ENCODE measurements around the gene YY1.

Gene YY1

DNA sequence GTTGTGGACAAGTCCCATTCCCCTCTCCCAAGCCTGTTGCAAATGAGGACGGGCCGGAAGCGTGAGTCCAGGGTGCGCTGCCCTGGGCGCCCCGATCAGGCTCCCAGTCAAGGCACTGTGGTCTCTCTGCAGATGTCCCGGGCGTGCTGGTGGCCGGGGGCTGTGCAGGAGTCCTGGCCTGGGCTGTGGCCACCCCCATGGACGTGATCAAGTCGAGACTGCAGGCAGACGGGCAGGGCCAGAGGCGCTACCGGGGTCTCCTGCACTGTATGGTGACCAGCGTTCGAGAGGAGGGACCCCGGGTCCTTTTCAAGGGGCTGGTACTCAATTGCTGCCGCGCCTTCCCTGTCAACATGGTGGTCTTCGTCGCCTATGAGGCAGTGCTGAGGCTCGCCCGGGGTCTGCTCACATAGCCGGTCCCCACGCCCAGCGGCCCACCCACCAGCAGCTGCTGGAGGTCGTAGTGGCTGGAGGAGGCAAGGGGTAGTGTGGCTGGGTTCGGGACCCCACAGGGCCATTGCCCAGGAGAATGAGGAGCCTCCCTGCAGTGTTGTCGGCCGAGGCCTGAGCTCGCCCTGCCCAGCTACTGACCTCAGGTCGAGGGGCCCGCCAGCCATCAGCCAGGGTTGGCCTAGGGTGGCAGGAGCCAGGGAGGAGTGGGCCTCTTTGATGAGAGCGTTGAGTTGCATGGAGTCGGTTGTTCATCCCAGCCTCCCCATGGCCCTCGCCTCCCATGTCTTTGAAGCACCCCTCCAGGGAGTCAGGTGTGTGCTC, 90.5 kb downstream of the YY1 start:
- TF ChIP-seq, protein P1, sequence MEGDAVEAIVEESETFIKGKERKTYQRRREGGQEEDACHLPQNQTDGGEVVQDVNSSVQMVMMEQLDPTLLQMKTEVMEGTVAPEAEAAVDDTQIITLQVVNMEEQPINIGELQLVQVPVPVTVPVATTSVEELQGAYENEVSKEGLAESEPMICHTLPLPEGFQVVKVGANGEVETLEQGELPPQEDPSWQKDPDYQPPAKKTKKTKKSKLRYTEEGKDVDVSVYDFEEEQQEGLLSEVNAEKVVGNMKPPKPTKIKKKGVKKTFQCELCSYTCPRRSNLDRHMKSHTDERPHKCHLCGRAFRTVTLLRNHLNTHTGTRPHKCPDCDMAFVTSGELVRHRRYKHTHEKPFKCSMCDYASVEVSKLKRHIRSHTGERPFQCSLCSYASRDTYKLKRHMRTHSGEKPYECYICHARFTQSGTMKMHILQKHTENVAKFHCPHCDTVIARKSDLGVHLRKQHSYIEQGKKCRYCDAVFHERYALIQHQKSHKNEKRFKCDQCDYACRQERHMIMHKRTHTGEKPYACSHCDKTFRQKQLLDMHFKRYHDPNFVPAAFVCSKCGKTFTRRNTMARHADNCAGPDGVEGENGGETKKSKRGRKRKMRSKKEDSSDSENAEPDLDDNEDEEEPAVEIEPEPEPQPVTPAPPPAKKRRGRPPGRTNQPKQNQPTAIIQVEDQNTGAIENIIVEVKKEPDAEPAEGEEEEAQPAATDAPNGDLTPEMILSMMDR (conservative IDR thresholded peaks at IDR 0.05), result no peak
- no peak overlapping the region for H3K27ac ChIP-seq

DNA sequence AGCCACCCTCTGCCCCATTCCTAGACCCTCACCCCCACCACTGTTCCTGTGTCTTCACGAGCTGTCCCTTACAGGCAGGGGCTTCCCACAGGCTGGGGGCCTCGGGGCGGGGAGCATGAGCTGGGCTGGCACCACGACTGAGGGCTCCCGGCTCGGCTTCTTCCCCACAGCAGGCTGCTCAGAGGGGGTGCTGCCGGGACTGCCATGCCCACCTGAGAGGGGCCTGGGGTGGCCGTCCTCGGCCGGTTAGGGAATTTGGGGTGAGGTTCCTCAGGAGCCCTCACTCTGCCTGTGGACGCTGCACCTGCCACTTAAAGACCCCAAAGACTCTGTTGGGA, 91.0 kb downstream of the YY1 start:
- TF ChIP-seq, protein P1 (conservative IDR thresholded peaks at IDR 0.05), result no peak
- H3K27ac ChIP-seq, result no peak overlapping the region

DNA sequence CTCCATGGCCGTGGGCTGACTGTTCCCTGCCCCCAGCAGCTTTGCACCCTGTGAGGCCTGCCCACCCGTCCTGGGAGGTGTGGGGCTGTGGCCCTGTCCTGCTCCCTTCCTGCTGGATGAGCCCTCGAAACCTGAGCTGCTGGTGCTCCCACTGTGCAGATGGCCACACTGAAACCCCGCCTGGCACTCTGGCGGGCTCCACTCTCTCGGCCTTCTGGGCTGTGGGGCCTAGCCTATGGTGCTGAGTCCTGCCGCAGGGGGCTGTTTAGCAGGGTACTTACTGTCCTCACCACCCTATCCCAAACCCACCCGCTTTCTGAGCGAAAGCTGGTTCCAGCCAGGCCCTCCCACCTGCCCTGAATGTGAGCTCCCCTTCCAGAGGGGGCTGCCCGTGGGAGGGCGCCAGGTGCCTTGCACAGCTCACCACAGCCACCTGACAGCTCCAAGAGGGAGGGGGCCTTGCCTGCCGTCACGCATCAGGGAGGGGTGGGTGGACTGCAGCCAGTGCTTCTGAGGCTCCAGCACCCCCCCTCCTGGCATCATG, 91.5 kb downstream of the YY1 start:
- H3K27ac ChIP-seq, result no peak overlapping the region
- TF ChIP-seq, protein P1 (conservative IDR thresholded peaks at IDR 0.05), result no peak

DNA sequence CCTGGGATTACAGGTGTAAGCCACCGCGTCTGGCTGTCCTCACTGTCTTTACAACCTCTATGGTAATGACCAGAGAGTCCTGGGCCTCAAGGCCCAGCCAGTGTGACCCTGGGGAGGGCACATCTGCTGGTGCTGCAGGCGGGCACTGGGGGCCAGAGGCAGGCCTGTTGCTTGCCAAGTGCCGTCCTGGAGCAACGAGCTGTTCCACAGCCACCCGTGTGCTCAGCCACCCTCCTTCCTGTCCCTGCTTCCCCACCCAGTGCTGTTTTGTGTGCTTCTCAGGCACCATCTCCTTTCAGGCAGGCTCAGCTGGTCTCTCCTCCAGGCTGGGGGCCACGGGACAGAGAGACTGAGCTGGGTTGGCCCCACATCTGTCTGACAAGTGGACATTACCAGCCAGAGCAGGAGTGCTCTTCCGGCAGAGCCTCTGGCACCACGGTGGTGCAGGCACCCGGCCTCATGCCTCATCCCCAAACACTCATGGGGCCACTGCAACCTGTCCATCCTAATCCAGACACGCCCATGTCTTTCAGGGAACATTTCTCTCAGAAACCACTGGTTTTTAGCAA, 93.2 kb downstream of the YY1 start:
- H3K27ac ChIP-seq, result no peak overlapping the region
- TF ChIP-seq, protein P1 (conservative IDR thresholded peaks at IDR 0.05), result no peak

Data from VCaP (cell line).